Measurements from ENCODE around the gene RNF175.

GRCh38 chr4:153781717-153782416 is 22.0 kb upstream of the RNF175 start:
- TF ChIP-seq CTCF (IDR thresholded peaks at IDR 0.05) (no peak), POLR2A (IDR thresholded peaks at IDR 0.05) (no peak)
